Measurements from ENCODE around the gene FYN. TPM values are rescaled to one million over a fixed set of nuclear protein-coding genes. Genes with fewer than 3 reads are reported as not detected.

The FYN gene
- polyA plus RNA-seq, 2 of the 4 experiments (the other 2 are of a cell fraction): 3.5 to 3.7 TPM

DNA sequence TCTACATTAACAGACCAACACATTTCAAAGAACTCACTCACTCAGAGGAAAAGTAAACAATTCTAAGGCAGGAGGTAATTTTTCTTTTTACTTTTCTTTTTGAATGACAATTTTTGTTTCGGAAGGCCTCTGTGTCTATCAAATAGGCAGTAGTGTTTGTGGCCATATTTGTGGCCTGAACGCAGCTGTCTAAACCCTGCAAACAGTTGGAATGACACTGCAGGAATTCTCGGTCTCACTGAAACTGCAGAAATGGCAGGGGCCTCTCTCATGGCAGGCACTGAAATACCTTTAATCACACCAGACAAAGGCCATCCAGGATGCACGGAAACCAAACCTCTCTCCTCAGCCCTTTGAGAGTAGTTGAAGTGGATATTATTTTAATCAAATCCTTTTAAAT lies 30.4 kb downstream of the FYN start:
- no peak for ATAC-seq
- 83% methylated on average over 4 of the region's 4 CpGs for WGBS (ENCODE audit: missing lambda C conversion rate)
- DNase-seq (ENCODE audit: low read depth in 1 of 2, low spot score in 1 of 2): no peak
- no peak for TF ChIP-seq ATOH8 (CRISPR knock-in tag; IDR thresholded peaks at IDR 0.05; ENCODE audit: low read depth)
- TF ChIP-seq SMC3 (IDR thresholded peaks at IDR 0.05): no peak
- TF ChIP-seq ZSCAN20 (CRISPR knock-in tag; IDR thresholded peaks at IDR 0.05): no peak
- TF ChIP-seq RARB (CRISPR knock-in tag; IDR thresholded peaks at IDR 0.05): no peak
- no peak for TF ChIP-seq NPAS2 (CRISPR knock-in tag; IDR thresholded peaks at IDR 0.05; ENCODE audit: borderline replicate concordance)
- Histone ChIP-seq H3K9me3 (no peaks in the 10 kb centered on the region), H3K4me2 (no peak overlapping the region), H3K4me1 (no peaks in the 10 kb centered on the region), H3K4me3 (no peak overlapping the region), H3K27ac (no peak overlapping the region)
- ChIA-PET POLR2A (no interaction called here), CTCF (no interaction called here)
- no peak for FAIRE-seq

GRCh38 chr6:111842271-111842822 lies 30.9 kb downstream of the FYN start:
- TF ChIP-seq FOSB (CRISPR knock-in tag; IDR thresholded peaks at IDR 0.05) (no peak), MAZ (IDR thresholded peaks at IDR 0.05; ENCODE audit: borderline replicate concordance, low read depth, low read length) (no peak), HDAC2 (IDR thresholded peaks at IDR 0.05) (no peak), CEBPB (IDR thresholded peaks at IDR 0.05) (no peak), JUNB (IDR thresholded peaks at IDR 0.05) (no peak), RFX5 (IDR thresholded peaks at IDR 0.05) (no peak), POLR2A (IDR thresholded peaks at IDR 0.05; ENCODE audit: low read length) (no peak), GATA3 (IDR thresholded peaks at IDR 0.05; ENCODE audit: borderline replicate concordance) (no peak), ZC3H11A (IDR thresholded peaks at IDR 0.05) (no peak), ZFP36 (IDR thresholded peaks at IDR 0.05; ENCODE audit: borderline replicate concordance, partially characterized antibody) (no peak), BHLHE40 (IDR thresholded peaks at IDR 0.05; ENCODE audit: low read depth, low read length) (no peak), EHF (CRISPR knock-in tag; IDR thresholded peaks at IDR 0.05) (no peak)
- TF ChIP-seq, protein P1, sequence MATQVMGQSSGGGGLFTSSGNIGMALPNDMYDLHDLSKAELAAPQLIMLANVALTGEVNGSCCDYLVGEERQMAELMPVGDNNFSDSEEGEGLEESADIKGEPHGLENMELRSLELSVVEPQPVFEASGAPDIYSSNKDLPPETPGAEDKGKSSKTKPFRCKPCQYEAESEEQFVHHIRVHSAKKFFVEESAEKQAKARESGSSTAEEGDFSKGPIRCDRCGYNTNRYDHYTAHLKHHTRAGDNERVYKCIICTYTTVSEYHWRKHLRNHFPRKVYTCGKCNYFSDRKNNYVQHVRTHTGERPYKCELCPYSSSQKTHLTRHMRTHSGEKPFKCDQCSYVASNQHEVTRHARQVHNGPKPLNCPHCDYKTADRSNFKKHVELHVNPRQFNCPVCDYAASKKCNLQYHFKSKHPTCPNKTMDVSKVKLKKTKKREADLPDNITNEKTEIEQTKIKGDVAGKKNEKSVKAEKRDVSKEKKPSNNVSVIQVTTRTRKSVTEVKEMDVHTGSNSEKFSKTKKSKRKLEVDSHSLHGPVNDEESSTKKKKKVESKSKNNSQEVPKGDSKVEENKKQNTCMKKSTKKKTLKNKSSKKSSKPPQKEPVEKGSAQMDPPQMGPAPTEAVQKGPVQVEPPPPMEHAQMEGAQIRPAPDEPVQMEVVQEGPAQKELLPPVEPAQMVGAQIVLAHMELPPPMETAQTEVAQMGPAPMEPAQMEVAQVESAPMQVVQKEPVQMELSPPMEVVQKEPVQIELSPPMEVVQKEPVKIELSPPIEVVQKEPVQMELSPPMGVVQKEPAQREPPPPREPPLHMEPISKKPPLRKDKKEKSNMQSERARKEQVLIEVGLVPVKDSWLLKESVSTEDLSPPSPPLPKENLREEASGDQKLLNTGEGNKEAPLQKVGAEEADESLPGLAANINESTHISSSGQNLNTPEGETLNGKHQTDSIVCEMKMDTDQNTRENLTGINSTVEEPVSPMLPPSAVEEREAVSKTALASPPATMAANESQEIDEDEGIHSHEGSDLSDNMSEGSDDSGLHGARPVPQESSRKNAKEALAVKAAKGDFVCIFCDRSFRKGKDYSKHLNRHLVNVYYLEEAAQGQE (IDR thresholded peaks at IDR 0.05): no peak
- POLR2A ChIA-PET: no interaction called here
- Histone ChIP-seq H3K27ac (no peak overlapping the region), H3K4me2 (no peak overlapping the region), H3K4me3 (no peak overlapping the region), H3K9me3 (no peaks in the 10 kb centered on the region), H3K4me1 (no peaks in the 10 kb centered on the region)
- CTCF ChIA-PET: no interaction called here
- ATAC-seq: no peak
- no peak for FAIRE-seq
- no peak for DNase-seq (ENCODE audit: low read depth in 1 of 2, low spot score in 1 of 2)
- 91% methylated on average over 9 of the region's 9 CpGs for WGBS (ENCODE audit: missing lambda C conversion rate)

- ATAC-seq (no peak), FAIRE-seq (no peak), DNase-seq (ENCODE audit: low read depth in 1 of 2, low spot score in 1 of 2) (no peak)
- Histone ChIP-seq H3K4me2 (no peak overlapping the region), H3K4me3 (no peak overlapping the region), H3K9me3 (no peaks in the 10 kb centered on the region), H3K27ac (no peak overlapping the region), H3K4me1 (no peaks in the 10 kb centered on the region)
- TF ChIP-seq CEBPB (IDR thresholded peaks at IDR 0.05): no peak
- no peak for TF ChIP-seq ZNF302 (CRISPR knock-in tag; IDR thresholded peaks at IDR 0.05)
- no peak for TF ChIP-seq PHF8 (IDR thresholded peaks at IDR 0.05; ENCODE audit: borderline replicate concordance, low read depth)
- TF ChIP-seq, protein P2, sequence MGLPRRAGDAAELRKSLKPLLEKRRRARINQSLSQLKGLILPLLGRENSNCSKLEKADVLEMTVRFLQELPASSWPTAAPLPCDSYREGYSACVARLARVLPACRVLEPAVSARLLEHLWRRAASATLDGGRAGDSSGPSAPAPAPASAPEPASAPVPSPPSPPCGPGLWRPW (IDR thresholded peaks at IDR 0.05): no peak
- TF ChIP-seq RARB (CRISPR knock-in tag; IDR thresholded peaks at IDR 0.05): no peak
- no peak for TF ChIP-seq POLR2A (IDR thresholded peaks at IDR 0.05; ENCODE audit: low read length)
- no peak for TF ChIP-seq HOXB13 (CRISPR knock-in tag; IDR thresholded peaks at IDR 0.05; ENCODE audit: low read depth)
- TF ChIP-seq SMC3 (IDR thresholded peaks at IDR 0.05): no peak
- no peak for TF ChIP-seq KDM1A (IDR thresholded peaks at IDR 0.05; ENCODE audit: low read depth)
- TF ChIP-seq EP300 (IDR thresholded peaks at IDR 0.05): no peak
- no peak for TF ChIP-seq ZC3H11A (IDR thresholded peaks at IDR 0.05)
- TF ChIP-seq MAZ (IDR thresholded peaks at IDR 0.05; ENCODE audit: borderline replicate concordance, low read depth, low read length): no peak
- no peak for TF ChIP-seq FOSL2 (IDR thresholded peaks at IDR 0.05)
- no peak for TF ChIP-seq FOSL2 (CRISPR knock-in tag; IDR thresholded peaks at IDR 0.05)
- no peak for TF ChIP-seq RFX5 (IDR thresholded peaks at IDR 0.05)
- TF ChIP-seq TFCP2L1 (CRISPR knock-in tag; IDR thresholded peaks at IDR 0.05): no peak
- TF ChIP-seq FOSB (CRISPR knock-in tag; IDR thresholded peaks at IDR 0.05): no peak
- TF ChIP-seq, protein P3, sequence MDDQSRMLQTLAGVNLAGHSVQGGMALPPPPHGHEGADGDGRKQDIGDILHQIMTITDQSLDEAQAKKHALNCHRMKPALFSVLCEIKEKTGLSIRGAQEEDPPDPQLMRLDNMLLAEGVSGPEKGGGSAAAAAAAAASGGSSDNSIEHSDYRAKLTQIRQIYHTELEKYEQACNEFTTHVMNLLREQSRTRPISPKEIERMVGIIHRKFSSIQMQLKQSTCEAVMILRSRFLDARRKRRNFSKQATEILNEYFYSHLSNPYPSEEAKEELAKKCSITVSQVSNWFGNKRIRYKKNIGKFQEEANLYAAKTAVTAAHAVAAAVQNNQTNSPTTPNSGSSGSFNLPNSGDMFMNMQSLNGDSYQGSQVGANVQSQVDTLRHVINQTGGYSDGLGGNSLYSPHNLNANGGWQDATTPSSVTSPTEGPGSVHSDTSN (IDR thresholded peaks at IDR 0.05): no peak
- CTCF ChIA-PET: no interaction called here
- POLR2A ChIA-PET: no interaction called here
- WGBS (ENCODE audit: missing lambda C conversion rate): 76% methylated on average over 6 of the region's 6 CpGs
These were observed 31.4 kb downstream of the FYN start for GRCh38 chr6:111841822-111842221.
